ENCODE data around the gene NR2C1.
"Not testable (repeated sequence)": the region's sequence is repeated elsewhere in the genome, so short reads cannot be mapped to it uniquely, and the experiment has no call there.

The NR2C1 gene

DNA sequence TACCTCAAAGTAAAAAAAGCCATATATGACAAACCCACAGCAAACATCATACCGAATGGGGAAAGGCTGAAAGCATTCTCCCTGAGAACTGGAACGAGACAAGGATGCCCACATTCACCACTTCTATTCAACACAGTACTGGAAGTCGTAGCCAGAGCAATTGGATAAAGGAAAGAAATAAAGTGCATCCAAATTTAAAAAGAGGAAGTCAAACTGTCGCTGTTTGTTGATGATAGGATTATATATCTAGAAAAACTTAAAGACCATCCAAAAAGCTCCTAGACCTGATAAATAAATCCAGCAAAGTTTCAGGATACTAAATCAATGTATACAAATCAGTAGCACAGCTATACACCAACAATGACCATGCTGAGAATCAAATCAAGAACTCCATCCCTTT lies 75.1 kb downstream of the NR2C1 start:
- peaks cover 3 to 14% of the 10 kb centered on the region in 2 donors for H3K36me3 ChIP-seq (ENCODE audit: control insufficient read depth in 1 of 2, insufficient read depth in 2 of 2, low read length in 2 of 2)
- peaks cover 0 to 17% of the 10 kb centered on the region in 2 donors for H3K4me1 ChIP-seq (ENCODE audit: control insufficient read depth in 1 of 2, insufficient read depth in 2 of 2, low read length in 2 of 2)
- no peak overlapping the region for H3K4me3 ChIP-seq (ENCODE audit: low read depth in 1 of 2, low read length in 2 of 2)
- no peaks in the 10 kb centered on the region for H3K9me3 ChIP-seq (ENCODE audit: control insufficient read depth in 1 of 2, low read length in 2 of 2)
- no peak overlapping the region for H3K27ac ChIP-seq (ENCODE audit: low read length)
- H3K27me3 ChIP-seq (ENCODE audit: low read depth, low read length) = no peaks in the 10 kb centered on the region

DNA sequence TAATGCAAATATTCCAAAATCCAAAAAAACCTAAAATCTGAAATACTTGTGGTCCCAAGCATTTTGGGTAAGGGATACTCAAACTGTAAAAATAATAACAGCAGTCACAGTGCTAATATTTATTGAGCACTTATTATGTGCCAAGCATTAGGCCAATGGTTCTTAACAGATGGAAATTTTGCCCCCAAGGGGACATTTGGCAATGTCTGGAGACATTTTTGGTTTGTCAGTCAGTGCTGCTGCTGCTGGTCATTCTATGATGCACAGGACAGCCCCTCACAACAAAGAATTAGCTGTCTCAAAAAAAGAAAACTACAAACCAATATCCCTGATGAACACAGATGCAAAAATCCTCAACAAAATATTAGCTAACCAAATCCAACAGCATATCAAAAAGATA lies 75.7 kb downstream of the NR2C1 start:
- Histone ChIP-seq H3K9me3 (ENCODE audit: control insufficient read depth in 1 of 2, low read length in 2 of 2) (no peaks in the 10 kb centered on the region), H3K27me3 (ENCODE audit: low read depth, low read length) (no peaks in the 10 kb centered on the region), H3K27ac (ENCODE audit: low read length) (no peak overlapping the region), H3K4me3 (ENCODE audit: low read depth in 1 of 2, low read length in 2 of 2) (no peak overlapping the region), H3K4me1 (ENCODE audit: control insufficient read depth in 1 of 2, insufficient read depth in 2 of 2, low read length in 2 of 2) (peaks cover 0 to 13% of the 10 kb centered on the region in 2 donors), H3K36me3 (ENCODE audit: control insufficient read depth in 1 of 2, insufficient read depth in 2 of 2, low read length in 2 of 2) (peaks cover 4 to 14% of the 10 kb centered on the region in 2 donors)

DNA sequence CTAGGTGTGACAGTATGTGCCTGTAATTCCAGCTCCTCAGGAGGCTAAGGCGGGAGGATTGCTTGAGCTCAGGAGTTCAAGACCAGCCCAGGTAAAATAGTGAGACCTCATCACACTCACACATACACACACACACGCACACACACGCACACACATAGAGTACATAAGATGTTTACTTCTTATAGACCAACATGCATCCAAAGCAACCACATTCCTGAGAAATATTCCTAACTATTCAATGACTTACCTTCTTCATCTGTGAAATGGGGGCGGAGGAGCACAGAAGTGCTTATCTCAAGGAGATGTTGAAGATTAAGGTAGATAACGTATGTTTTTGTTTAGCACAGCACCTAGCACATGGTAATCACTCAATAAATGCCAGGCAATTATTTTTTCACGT lies 76.4 kb downstream of the NR2C1 start:
- Histone ChIP-seq H3K4me3 (ENCODE audit: low read depth in 1 of 2, low read length in 2 of 2) (no peak overlapping the region), H3K27ac (ENCODE audit: low read length) (no peak overlapping the region)

GRCh38 chr12:94994312-94994711 lies 79.1 kb downstream of the NR2C1 start:
- Histone ChIP-seq H3K4me1 (ENCODE audit: control insufficient read depth in 1 of 2, insufficient read depth in 2 of 2, low read length in 2 of 2) (no peaks in the 10 kb centered on the region), H3K4me3 (ENCODE audit: low read depth in 1 of 2, low read length in 2 of 2) (no peak overlapping the region), H3K36me3 (ENCODE audit: control insufficient read depth in 1 of 2, insufficient read depth in 2 of 2, low read length in 2 of 2) (peaks cover 7 to 11% of the 10 kb centered on the region in 2 donors), H3K27me3 (ENCODE audit: low read depth, low read length) (no peaks in the 10 kb centered on the region), H3K27ac (ENCODE audit: low read length) (no peak overlapping the region), H3K9me3 (ENCODE audit: control insufficient read depth in 1 of 2, low read length in 2 of 2) (no peaks in the 10 kb centered on the region)

More for the DNA sequence above, 76.4 kb downstream of the NR2C1 start:
- H3K9me3 ChIP-seq (ENCODE audit: control insufficient read depth in 1 of 2, low read length in 2 of 2) = no peaks in the 10 kb centered on the region
- H3K27me3 ChIP-seq (ENCODE audit: low read depth, low read length) = no peaks in the 10 kb centered on the region
- peaks cover 8 to 14% of the 10 kb centered on the region in 2 donors for H3K36me3 ChIP-seq (ENCODE audit: control insufficient read depth in 1 of 2, insufficient read depth in 2 of 2, low read length in 2 of 2)
- H3K4me1 ChIP-seq (ENCODE audit: control insufficient read depth in 1 of 2, insufficient read depth in 2 of 2, low read length in 2 of 2) = peaks cover 0 to 6% of the 10 kb centered on the region in 2 donors

- H3K27ac ChIP-seq (ENCODE audit: low read length); H3K4me3 ChIP-seq (ENCODE audit: low read depth in 1 of 2, low read length in 2 of 2); H3K27me3 ChIP-seq (ENCODE audit: low read depth, low read length); H3K9me3 ChIP-seq (ENCODE audit: control insufficient read depth in 1 of 2, low read length in 2 of 2); H3K4me1 ChIP-seq (ENCODE audit: control insufficient read depth in 1 of 2, insufficient read depth in 2 of 2, low read length in 2 of 2): not testable (repeated sequence)
- H3K36me3 ChIP-seq (ENCODE audit: control insufficient read depth in 1 of 2, insufficient read depth in 2 of 2, low read length in 2 of 2) = peaks cover 7 to 11% of the 10 kb centered on the region in 2 donors
These were observed 79.6 kb downstream of the NR2C1 start for GRCh38 chr12:94993855-94994254.

DNA sequence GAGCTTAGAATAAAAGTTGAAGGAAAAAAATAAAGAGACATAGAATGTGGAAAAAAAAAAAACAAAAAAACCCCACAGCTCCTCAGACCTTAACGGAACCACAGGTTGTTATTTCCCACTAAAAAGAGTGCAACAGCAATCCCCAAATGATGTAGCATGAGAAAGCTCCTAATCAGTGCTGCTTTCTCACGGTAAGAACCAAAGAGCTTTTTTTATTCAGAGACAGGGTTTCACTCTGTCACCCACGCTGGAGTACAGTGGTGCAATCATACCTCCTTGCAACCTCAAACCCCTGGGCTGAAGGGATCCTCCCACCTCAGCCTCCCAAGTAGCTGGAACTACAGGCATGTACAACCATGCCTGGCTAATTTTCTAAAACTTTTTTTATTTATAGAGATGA lies 83.2 kb downstream of the NR2C1 start:
- no peaks in the 10 kb centered on the region for H3K9me3 ChIP-seq (ENCODE audit: control insufficient read depth in 1 of 2, low read length in 2 of 2)
- no peak overlapping the region for H3K27ac ChIP-seq (ENCODE audit: low read length)
- H3K4me3 ChIP-seq (ENCODE audit: low read depth in 1 of 2, low read length in 2 of 2) = no peak overlapping the region
- H3K36me3 ChIP-seq (ENCODE audit: control insufficient read depth in 1 of 2, insufficient read depth in 2 of 2, low read length in 2 of 2) = peaks cover 7 to 11% of the 10 kb centered on the region in 2 donors
- no peaks in the 10 kb centered on the region for H3K4me1 ChIP-seq (ENCODE audit: control insufficient read depth in 1 of 2, insufficient read depth in 2 of 2, low read length in 2 of 2)
- H3K27me3 ChIP-seq (ENCODE audit: low read depth, low read length) = no peaks in the 10 kb centered on the region

GRCh38 chr12:94988471-94988870 lies 84.9 kb downstream of the NR2C1 start:
- no peaks in the 10 kb centered on the region for H3K4me1 ChIP-seq (ENCODE audit: control insufficient read depth in 1 of 2, insufficient read depth in 2 of 2, low read length in 2 of 2)
- H3K27ac ChIP-seq (ENCODE audit: low read length) = no peak overlapping the region
- H3K27me3 ChIP-seq (ENCODE audit: low read depth, low read length) = no peaks in the 10 kb centered on the region
- no peaks in the 10 kb centered on the region for H3K9me3 ChIP-seq (ENCODE audit: control insufficient read depth in 1 of 2, low read length in 2 of 2)
- peaks cover 4 to 7% of the 10 kb centered on the region in 2 donors for H3K36me3 ChIP-seq (ENCODE audit: control insufficient read depth in 1 of 2, insufficient read depth in 2 of 2, low read length in 2 of 2)
- H3K4me3 ChIP-seq (ENCODE audit: low read depth in 1 of 2, low read length in 2 of 2) = no peak overlapping the region

DNA sequence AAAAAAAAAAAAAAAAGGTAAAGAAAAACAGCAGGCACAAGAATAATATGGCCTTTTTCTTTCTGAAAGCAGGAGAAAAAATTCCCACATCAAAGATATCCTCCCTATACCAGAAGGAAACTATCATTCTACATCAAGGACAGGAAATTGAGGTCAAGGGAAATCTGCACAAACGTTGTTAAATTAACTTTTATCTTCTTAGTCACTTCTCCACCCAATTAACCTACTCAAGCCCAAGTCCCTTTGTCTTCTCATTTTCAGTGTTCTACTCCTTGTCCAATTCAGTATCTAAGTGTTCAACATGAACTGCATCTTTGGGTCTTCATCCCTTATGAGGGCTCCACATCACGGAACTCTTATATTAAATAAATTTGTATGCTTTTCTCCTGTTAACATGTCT lies 85.6 kb downstream of the NR2C1 start:
- Histone ChIP-seq H3K4me3 (ENCODE audit: low read depth in 1 of 2, low read length in 2 of 2) (no peak overlapping the region), H3K36me3 (ENCODE audit: control insufficient read depth in 1 of 2, insufficient read depth in 2 of 2, low read length in 2 of 2) (peaks cover 4 to 7% of the 10 kb centered on the region in 2 donors), H3K4me1 (ENCODE audit: control insufficient read depth in 1 of 2, insufficient read depth in 2 of 2, low read length in 2 of 2) (no peaks in the 10 kb centered on the region), H3K27ac (ENCODE audit: low read length) (no peak overlapping the region), H3K9me3 (ENCODE audit: control insufficient read depth in 1 of 2, low read length in 2 of 2) (no peaks in the 10 kb centered on the region), H3K27me3 (ENCODE audit: low read depth, low read length) (no peaks in the 10 kb centered on the region)

GRCh38 chr12:94987076-94987669 lies 86.2 kb downstream of the NR2C1 start:
- Histone ChIP-seq H3K4me1 (ENCODE audit: control insufficient read depth in 1 of 2, insufficient read depth in 2 of 2, low read length in 2 of 2) (peaks cover 0 to 4% of the 10 kb centered on the region in 2 donors), H3K9me3 (ENCODE audit: control insufficient read depth in 1 of 2, low read length in 2 of 2) (no peaks in the 10 kb centered on the region), H3K27me3 (ENCODE audit: low read depth, low read length) (no peaks in the 10 kb centered on the region), H3K4me3 (ENCODE audit: low read depth in 1 of 2, low read length in 2 of 2) (no peak overlapping the region), H3K27ac (ENCODE audit: low read length) (no peak overlapping the region), H3K36me3 (ENCODE audit: control insufficient read depth in 1 of 2, insufficient read depth in 2 of 2, low read length in 2 of 2) (peaks cover 3 to 4% of the 10 kb centered on the region in 2 donors)

- H3K4me3 ChIP-seq (ENCODE audit: low read depth in 1 of 2, low read length in 2 of 2); H3K4me1 ChIP-seq (ENCODE audit: control insufficient read depth in 1 of 2, insufficient read depth in 2 of 2, low read length in 2 of 2); H3K27me3 ChIP-seq (ENCODE audit: low read depth, low read length); H3K27ac ChIP-seq (ENCODE audit: low read length); H3K9me3 ChIP-seq (ENCODE audit: control insufficient read depth in 1 of 2, low read length in 2 of 2); H3K36me3 ChIP-seq (ENCODE audit: control insufficient read depth in 1 of 2, insufficient read depth in 2 of 2, low read length in 2 of 2): not testable (repeated sequence)
These were observed 88.3 kb downstream of the NR2C1 start for GRCh38 chr12:94985099-94985498.

DNA sequence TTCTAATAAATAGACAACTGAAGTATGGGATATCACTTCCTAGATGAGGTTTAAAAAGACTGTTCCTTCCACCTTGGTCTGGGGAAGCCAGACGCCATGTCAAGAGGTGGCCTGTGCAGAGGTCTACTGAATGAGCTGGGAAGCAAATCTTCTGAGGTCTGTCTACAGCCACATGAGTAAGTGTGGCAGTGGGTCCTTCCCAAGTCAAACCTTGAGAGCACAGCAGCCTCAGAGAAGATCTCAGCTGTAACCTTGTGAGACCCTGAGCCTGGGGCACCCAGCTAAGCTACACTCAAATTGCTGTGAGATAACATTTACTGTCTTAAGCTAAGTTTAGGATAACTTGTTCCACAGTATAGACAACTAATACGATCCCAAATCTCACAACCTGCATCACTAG lies 90.1 kb downstream of the NR2C1 start:
- H3K27me3 ChIP-seq (ENCODE audit: low read depth, low read length) = no peaks in the 10 kb centered on the region
- H3K27ac ChIP-seq (ENCODE audit: low read length) = no peak overlapping the region
- no peak overlapping the region for H3K4me3 ChIP-seq (ENCODE audit: low read depth in 1 of 2, low read length in 2 of 2)
- no peaks in the 10 kb centered on the region for H3K36me3 ChIP-seq (ENCODE audit: control insufficient read depth in 1 of 2, insufficient read depth in 2 of 2, low read length in 2 of 2)
- peaks cover 0 to 4% of the 10 kb centered on the region in 2 donors for H3K4me1 ChIP-seq (ENCODE audit: control insufficient read depth in 1 of 2, insufficient read depth in 2 of 2, low read length in 2 of 2)
- no peaks in the 10 kb centered on the region for H3K9me3 ChIP-seq (ENCODE audit: control insufficient read depth in 1 of 2, low read length in 2 of 2)

DNA sequence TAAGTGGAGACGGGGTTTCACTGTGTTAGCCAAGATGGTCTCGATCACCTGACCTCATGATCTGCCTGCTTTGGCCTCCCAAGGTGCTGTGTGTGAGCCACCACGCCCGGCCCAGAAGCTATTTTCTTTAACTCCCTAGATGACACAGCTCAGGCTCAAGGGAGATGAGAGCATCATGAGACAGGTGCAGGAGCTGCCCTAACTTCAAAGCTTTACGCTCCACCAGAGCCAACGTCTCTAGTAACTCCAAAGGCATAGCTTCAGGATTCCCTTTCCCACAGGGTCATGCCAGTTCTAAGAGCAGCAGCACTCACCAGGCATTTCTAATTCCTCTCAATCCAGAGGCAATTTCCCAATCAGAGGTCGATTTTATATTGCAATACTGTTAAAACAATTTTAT lies 91.0 kb downstream of the NR2C1 start:
- Histone ChIP-seq H3K27ac (ENCODE audit: low read length) (no peak overlapping the region), H3K4me1 (ENCODE audit: control insufficient read depth in 1 of 2, insufficient read depth in 2 of 2, low read length in 2 of 2) (peaks cover 0 to 4% of the 10 kb centered on the region in 2 donors), H3K9me3 (ENCODE audit: control insufficient read depth in 1 of 2, low read length in 2 of 2) (no peaks in the 10 kb centered on the region), H3K4me3 (ENCODE audit: low read depth in 1 of 2, low read length in 2 of 2) (no peak overlapping the region), H3K36me3 (ENCODE audit: control insufficient read depth in 1 of 2, insufficient read depth in 2 of 2, low read length in 2 of 2) (no peaks in the 10 kb centered on the region), H3K27me3 (ENCODE audit: low read depth, low read length) (no peaks in the 10 kb centered on the region)
